HG02840 (cell line): ENCODE results near the gene PDPN.
"Not testable (repeated sequence)": the region's sequence is repeated elsewhere in the genome, so short reads cannot be mapped to it uniquely, and the experiment has no call there.

Experiments
- ATAC-seq: cut with Tn5 transposase; IDR thresholded peaks from one replicate; pipeline ENCODE4 v1.9.1; 2021; ENCODE audit warnings: mild to moderate bottlenecking, moderate library complexity, moderate number of reproducible peaks; ENCODE audit not compliant: unreplicated experiment, low FRiP score

PDPN gene

GRCh38 chr1:13583595-13583965 is at the start of gene PDPN:
PDPN (plus strand) TSS chr1:13583832; CDS start chr1:13584034, 202 bp downstream.
- ATAC-seq = no peak

GRCh38 chr1:13535227-13535626 is 48.4 kb upstream of the PDPN start:
- ATAC-seq = no peak

- no peak for ATAC-seq
Measured at GRCh38 chr1:13536571-13536970, 47.1 kb upstream of the PDPN start.

GRCh38 chr1:13538832-13539231 is 44.8 kb upstream of the PDPN start:
- ATAC-seq = no peak

GRCh38 chr1:13539683-13540082 is 43.9 kb upstream of the PDPN start:
- ATAC-seq = no peak

- ATAC-seq = no peak
Measured at GRCh38 chr1:13540866-13541265, 42.8 kb upstream of the PDPN start.

GRCh38 chr1:13541435-13542215 is 42.0 kb upstream of the PDPN start:
- ATAC-seq = no peak

GRCh38 chr1:13543451-13544220 is 40.0 kb upstream of the PDPN start:
- no peak for ATAC-seq

GRCh38 chr1:13544221-13544556 is 39.4 kb upstream of the PDPN start:
- ATAC-seq = no peak

- ATAC-seq = no peak
Measured at GRCh38 chr1:13546791-13547190, 36.8 kb upstream of the PDPN start.

GRCh38 chr1:13548281-13548680 is 35.4 kb upstream of the PDPN start:
- no peak for ATAC-seq

- no peak for ATAC-seq
Measured at GRCh38 chr1:13549021-13549420, 34.6 kb upstream of the PDPN start.

- ATAC-seq = no peak
Measured at GRCh38 chr1:13549521-13549920, 34.1 kb upstream of the PDPN start.

GRCh38 chr1:13550663-13551062 is 33.0 kb upstream of the PDPN start:
- ATAC-seq = no peak

GRCh38 chr1:13554798-13555197 is 28.8 kb upstream of the PDPN start:
- ATAC-seq = no peak

GRCh38 chr1:13556224-13556764 is 27.3 kb upstream of the PDPN start:
- ATAC-seq = no peak

GRCh38 chr1:13560541-13560940 is 23.1 kb upstream of the PDPN start:
- ATAC-seq = no peak

- not testable (repeated sequence) for ATAC-seq
Measured at GRCh38 chr1:13562981-13563380, 20.7 kb upstream of the PDPN start.

GRCh38 chr1:13564073-13564472 is 19.6 kb upstream of the PDPN start:
- no peak for ATAC-seq

GRCh38 chr1:13570435-13570834 is 13.2 kb upstream of the PDPN start:
- ATAC-seq = not testable (repeated sequence)

- no peak for ATAC-seq
Measured at GRCh38 chr1:13570924-13571323, 12.7 kb upstream of the PDPN start.

GRCh38 chr1:13573586-13573985 is 10.0 kb upstream of the PDPN start:
- ATAC-seq = no peak
